HCT116 (cell line): ENCODE measurements around the gene NXPH2. TPM values are rescaled to one million over a fixed set of nuclear protein-coding genes. Genes with fewer than 3 reads are reported as not detected.

Source experiments
- ATAC-seq: fragments of 200-7000 bp; cut with Tn5 transposase; 2 replicates; pipeline ENCODE4 v1.9.1; 2020; ENCODE audit warnings: mild to moderate bottlenecking, moderate library complexity
- BruUV-seq: library from RNA; stranded (reverse); fragments of 400-500 nt; replicated peaks from 2 replicates; lab custom pipeline; 2021; lab: Mats Ljungman, UMichigan
- CTCF ChIA-PET: fragments of 300-600 bp; sonication (Branson Sonifier 250); formaldehyde crosslinking; loops from one replicate; lab custom pipeline; 2021; ENCODE audit warnings: antibody characterized with exemption; lab: Charles Lee
- POLR2A ChIA-PET: fragments of 300-600, 350-600 bp; sonication (Branson Sonifier 250); formaldehyde crosslinking; loops from one replicate; lab custom pipeline; 2021; ENCODE audit warnings: antibody characterized with exemption; lab: Charles Lee
- RAD21 ChIA-PET, 2 experiments: fragments of 300-600 bp; sonication (Branson Sonifier 250); formaldehyde crosslinking; loops; one replicate each; lab custom pipeline; 2023; ENCODE audit warnings: low total read pairs in 2 of 2; ENCODE audit not compliant: uncharacterized antibody in 2 of 2, unreplicated experiment in 2 of 2, low non-redundant PET in 1 of 2; lab: Charles Lee
- DNase-seq: peaks from one replicate; pipeline ENCODE4 v3.0.0-alpha.2; 2010; ENCODE audit warnings: low read depth, low spot score
- H2AFZ ChIP-seq: fragments of 200-600 bp; shearing (Covaris generic), sonication (generic); 2 replicates; pipeline ENCODE4 v1.6.1; 2017; ENCODE audit warnings: low read depth, mixed run types, mixed read lengths, antibody characterized with exemption, low read length; ENCODE audit not compliant: poor library complexity, severe bottlenecking
- H3K27ac ChIP-seq: 2 replicates; pipeline ENCODE4 v1.5.1; 2012; ENCODE audit warnings: low read depth, low read length
- H3K27me3 ChIP-seq: fragments of 200-600 bp; sonication (generic); 2 replicates; pipeline ENCODE4 v1.6.1; 2016; ENCODE audit warnings: mixed run types, low read length, mixed read lengths; ENCODE audit not compliant: insufficient read depth
- H3K36me3 ChIP-seq, 2 experiments: fragments of 200-500 bp in 1 of 2; fragments of 200-600 bp in 1 of 2; sonication (Bioruptor generic) in 1 of 2; sonication (generic) in 1 of 2; 2 replicates each; pipeline versions ENCODE4 v1.5.1 to v1.6.1; 2014 to 2016; ENCODE audit warnings: low read length in 2 of 2, inconsistent platforms in 1 of 2, mixed read lengths in 1 of 2, mixed run types in 1 of 2; ENCODE audit not compliant: insufficient read depth in 2 of 2, control insufficient read depth in 1 of 2
- H3K4me1 ChIP-seq, 2 experiments: fragments of 200-600 bp in 1 of 2; sonication (generic) in 1 of 2; 2 replicates each; pipeline versions ENCODE4 v1.5.1 to v1.6.1; 2012 to 2017; ENCODE audit warnings: low read length in 2 of 2, inconsistent platforms in 1 of 2, mild to moderate bottlenecking in 1 of 2, mixed read lengths in 1 of 2, mixed run types in 1 of 2, moderate library complexity in 1 of 2; ENCODE audit not compliant: insufficient read depth in 2 of 2, control insufficient read depth in 1 of 2
- H3K4me2 ChIP-seq: fragments of 200-600 bp; sonication (generic); 2 replicates; pipeline ENCODE4 v1.6.1; 2017; ENCODE audit warnings: mixed run types, low read length, mixed read lengths
- H3K4me3 ChIP-seq, 2 experiments: fragments of 200-600 bp in 1 of 2; sonication (generic) in 1 of 2; replicated peaks in 1 of 2; 2 replicates each; pipeline ENCODE4 v1.5.1; 2011 to 2016; ENCODE audit warnings: low read length in 2 of 2, control low read depth in 1 of 2, low read depth in 1 of 2, mild to moderate bottlenecking in 1 of 2, mixed read lengths in 1 of 2, mixed run types in 1 of 2
- H3K79me2 ChIP-seq: fragments of 200-600 bp; sonication (generic); 2 replicates; pipeline ENCODE4 v1.6.1; 2017; ENCODE audit warnings: mild to moderate bottlenecking, mixed run types, low read length, moderate library complexity, mixed read lengths; ENCODE audit not compliant: insufficient read depth
- H3K9ac ChIP-seq: fragments of 200-600 bp; sonication (generic); 2 replicates; pipeline ENCODE4 v1.6.1; 2016; ENCODE audit warnings: low read length, mixed read lengths
- H3K9me2 ChIP-seq: fragments of 200-600 bp; sonication (generic), shearing (Covaris generic); 2 replicates; pipeline ENCODE4 v1.6.1; 2017; ENCODE audit warnings: mixed run types, mild to moderate bottlenecking, moderate library complexity; ENCODE audit not compliant: insufficient read depth
- H3K9me3 ChIP-seq, 2 experiments: fragments of 200-500 bp in 1 of 2; fragments of 200-600 bp in 1 of 2; sonication (Bioruptor generic) in 1 of 2; sonication (generic) in 1 of 2; 2 replicates each; pipeline ENCODE4 v1.6.1; 2014 to 2017; ENCODE audit warnings: low read length in 2 of 2, mixed read lengths in 2 of 2, inconsistent platforms in 1 of 2, low read depth in 1 of 2, mild to moderate bottlenecking in 1 of 2, mixed run types in 1 of 2, moderate library complexity in 1 of 2; ENCODE audit not compliant: control insufficient read depth in 1 of 2, insufficient read depth in 1 of 2
- H4K20me1 ChIP-seq: fragments of 200-600 bp; sonication (generic), shearing (Covaris generic); 2 replicates; pipeline ENCODE4 v1.6.1; 2017; ENCODE audit warnings: mixed run types, mild to moderate bottlenecking, moderate library complexity; ENCODE audit not compliant: insufficient read depth
- EGR1 ChIP-seq: IDR thresholded peaks from 2 replicates; pipeline ENCODE4 v1.6.1; 2012; ENCODE audit warnings: low read depth
- EZH2 ChIP-seq: fragments of 200-600 bp; sonication (generic); IDR thresholded peaks from 2 replicates; pipeline ENCODE4 v1.6.1; 2017; ENCODE audit warnings: antibody characterized with exemption, mixed run types
- EZH2phosphoT487 ChIP-seq: fragments of 200-600 bp; IDR thresholded peaks from 2 replicates; pipeline ENCODE4 v1.6.1; 2018; ENCODE audit warnings: antibody characterized with exemption, borderline replicate concordance
- FOSL1 ChIP-seq: IDR thresholded peaks from 2 replicates; pipeline ENCODE4 v1.6.1; 2012; ENCODE audit warnings: low read depth
- SIN3A ChIP-seq: IDR thresholded peaks from 2 replicates; pipeline ENCODE4 v1.6.1; 2012; ENCODE audit warnings: low read depth
- ZBTB33 ChIP-seq: IDR thresholded peaks from 2 replicates; pipeline ENCODE4 v1.6.1; 2011; ENCODE audit warnings: mild to moderate bottlenecking, low read length, moderate library complexity; ENCODE audit not compliant: insufficient replicate concordance; ENCODE audit errors: extremely low read depth
- intact Hi-C: fragments of 100-400 bp; cut with micrococcal nuclease; formaldehyde crosslinking; loops from 2 replicates; pipeline ENCODE4 v1.10.0; 2022
- total RNA-seq: library from RNA; stranded (reverse); gene quantifications from one replicate; pipeline ENCODE4 v1.2.1, GENCODE V29; 2021; ENCODE audit not compliant: unreplicated experiment

The NXPH2 gene
- total RNA-seq, 1 experiment from 2014 or later = not detected

GRCh38 chr2:138752197-138752956, 27.8 kb downstream of the NXPH2 start:
- H3K9me2 ChIP-seq = no peaks in the 10 kb centered on the region; the same call in 1 of the 2 replicates
- H3K4me3 ChIP-seq = no peak overlapping the region
- TF ChIP-seq FOSL1 = peak; percentile 15; the same call in 1 of the 2 replicates
- no peak for TF ChIP-seq SIN3A
- H2AFZ ChIP-seq = peak overlapping the region; percentile 3
- intact Hi-C loops = no loop called here
- CTCF ChIA-PET = interaction anchor here (1.0 kb wide), 1 partner anchor 35 kb away, joined by 4 read pairs; no protein-coding TSS in a partner anchor
- H3K27ac ChIP-seq = no peak overlapping the region; the same call in 1 of the 2 replicates
- BruUV-seq = no TSS peak
- peak; percentile 91 for ATAC-seq
- POLR2A ChIA-PET = no interaction called here
- no peaks in the 10 kb centered on the region for H3K9me3 ChIP-seq
- no peak overlapping the region for H3K9ac ChIP-seq
- no peaks in the 10 kb centered on the region for H4K20me1 ChIP-seq
- H3K4me2 ChIP-seq = peak overlapping the region; percentile 42
- RAD21 ChIA-PET = no interaction called here
- H3K27me3 ChIP-seq = no peaks in the 10 kb centered on the region
- H3K36me3 ChIP-seq = no peaks in the 10 kb centered on the region
- H3K4me1 ChIP-seq = peaks cover 0 to 10% of the 10 kb centered on the region in 2 experiments; a peak in 2 of 4 replicates
- no peaks in the 10 kb centered on the region for H3K79me2 ChIP-seq
- DNase-seq = peak; percentile 35

- CTCF ChIA-PET = no interaction called here
- no peak overlapping the region for H2AFZ ChIP-seq
- TF ChIP-seq EZH2phosphoT487 (no peak), EGR1 (no peak), ZBTB33 (no peak), EZH2 (no peak)
Measured at GRCh38 chr2:138744713-138745112, 35.5 kb downstream of the NXPH2 start.

More at GRCh38 chr2:138744713-138745112, 35.5 kb downstream of the NXPH2 start:
- Histone ChIP-seq H3K27ac (no peak overlapping the region), H3K79me2 (no peaks in the 10 kb centered on the region), H4K20me1 (no peaks in the 10 kb centered on the region), H3K4me2 (no peak overlapping the region), H3K27me3 (no peaks in the 10 kb centered on the region), H3K9me2 (no peaks in the 10 kb centered on the region), H3K4me3 (no peak overlapping the region), H3K9me3 (no peaks in the 10 kb centered on the region), H3K4me1 (no peaks in the 10 kb centered on the region), H3K9ac (no peak overlapping the region), H3K36me3 (no peaks in the 10 kb centered on the region)
- no peak for DNase-seq
- ATAC-seq = no peak
- intact Hi-C loops = no loop called here
- BruUV-seq = no TSS peak
- RAD21 ChIA-PET = interaction anchor here in 1 of 2 experiments (0.5 kb wide), 1 partner anchor 11 kb away, joined by 3 read pairs; no protein-coding TSS in a partner anchor
- POLR2A ChIA-PET = no interaction called here
